GM18907 (cell line): ENCODE results near the gene SMNDC1.
"Not testable (repeated sequence)": the region's sequence is repeated elsewhere in the genome, so short reads cannot be mapped to it uniquely, and the experiment has no call there.

Experiments used
- ATAC-seq: cut with Tn5 transposase; IDR thresholded peaks from one replicate; pipeline ENCODE4 v1.9.1; 2021; ENCODE audit warnings: mild to moderate bottlenecking, moderate library complexity; ENCODE audit not compliant: unreplicated experiment

SMNDC1 gene

DNA sequence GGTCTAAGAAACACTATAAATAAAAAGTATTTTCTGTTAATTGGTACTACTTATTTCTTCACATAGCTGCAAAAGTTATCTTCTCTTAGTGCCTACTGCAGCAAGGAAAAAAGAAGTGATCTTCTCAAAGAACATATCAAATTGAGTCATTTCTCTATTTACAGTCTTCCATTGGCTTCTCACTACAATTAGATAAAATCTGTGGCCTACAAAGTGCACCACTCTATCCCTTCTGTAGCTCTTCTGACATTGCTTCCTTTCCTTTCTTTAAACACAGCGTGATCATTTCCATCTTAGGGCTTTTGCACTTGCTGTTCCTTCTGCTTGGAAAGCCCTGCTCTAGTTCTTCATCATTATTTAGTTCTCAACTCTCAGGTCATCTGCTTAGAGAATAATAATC is 52.6 kb downstream of the SMNDC1 start:
- no peak for ATAC-seq

DNA sequence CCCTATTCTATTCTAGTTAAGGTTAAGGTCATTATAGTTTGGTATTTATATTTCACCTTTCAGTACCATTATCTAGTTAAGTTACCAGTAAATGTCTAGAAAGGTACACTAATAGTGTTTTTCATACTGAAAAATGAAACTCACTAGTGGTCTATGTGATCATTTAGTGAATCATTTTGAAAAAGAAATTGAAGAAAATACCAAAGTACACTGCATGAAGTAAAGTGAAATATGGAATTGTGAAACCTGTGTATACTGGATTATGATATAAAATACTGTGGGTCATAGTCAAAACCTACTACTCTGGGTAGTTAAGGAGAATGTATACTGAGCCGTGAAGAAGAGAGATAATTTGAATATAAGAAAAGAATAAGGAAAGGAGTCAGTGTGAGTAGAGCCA is 53.3 kb downstream of the SMNDC1 start:
- ATAC-seq: peak; percentile 91

DNA sequence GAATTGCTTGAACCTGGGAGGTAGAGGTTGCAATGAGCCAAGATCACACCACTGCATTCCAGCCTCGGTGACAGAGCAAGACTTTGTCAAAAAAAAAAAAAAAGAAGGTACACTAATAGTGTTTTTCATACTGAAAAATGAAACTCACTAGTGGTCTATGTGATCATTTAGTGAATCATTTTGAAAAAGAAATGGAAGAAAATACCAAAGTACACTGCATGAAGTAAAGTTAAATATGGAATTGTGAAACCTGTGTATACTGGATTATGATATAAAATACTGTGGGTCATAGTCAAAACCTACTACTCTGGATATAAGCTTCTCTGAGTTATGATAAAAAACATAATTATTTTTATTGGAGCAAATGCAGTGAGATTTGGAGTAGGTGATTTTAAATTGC is 55.2 kb downstream of the SMNDC1 start:
- ATAC-seq: peak; percentile 68

DNA sequence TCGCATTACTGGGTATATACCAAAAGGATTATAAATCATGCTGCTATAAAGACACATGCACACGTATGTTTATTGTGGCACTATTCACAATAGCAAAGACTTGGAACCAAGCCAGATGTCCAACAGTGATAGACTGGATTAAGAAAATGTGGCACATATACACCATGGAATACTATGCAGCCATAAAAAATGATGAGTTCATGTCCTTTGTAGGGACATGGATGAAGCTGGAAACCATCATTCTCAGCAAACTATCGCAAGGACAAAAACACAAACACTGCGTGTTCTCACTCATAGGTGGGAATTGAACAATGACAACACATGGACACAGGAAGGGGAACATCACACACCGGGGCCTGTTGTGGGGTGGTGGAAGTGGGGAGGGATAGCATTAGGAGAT is 56.9 kb downstream of the SMNDC1 start:
- not testable (repeated sequence) for ATAC-seq

- ATAC-seq: no peak
These were observed 60.2 kb downstream of the SMNDC1 start for GRCh38 chr10:110244550-110244949.

DNA sequence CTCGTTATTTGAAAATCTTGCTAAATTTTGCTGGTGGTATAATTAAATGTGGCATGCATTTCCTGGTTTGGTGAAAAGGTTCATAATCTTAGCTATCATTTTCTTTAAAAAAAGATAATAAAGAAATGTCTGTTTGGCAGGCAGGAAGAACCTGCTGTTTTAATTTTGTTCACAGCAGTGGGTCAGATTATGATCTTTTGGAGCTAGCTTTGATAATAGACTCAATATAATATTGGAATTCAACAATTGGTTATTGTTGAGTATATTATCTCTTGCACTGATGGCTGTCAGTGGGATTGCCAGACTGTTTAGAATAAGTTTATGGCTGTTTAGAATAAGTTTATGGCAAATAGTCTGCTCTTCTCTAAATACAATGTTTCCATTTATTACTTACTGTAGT is 62.2 kb downstream of the SMNDC1 start:
- no peak for ATAC-seq

DNA sequence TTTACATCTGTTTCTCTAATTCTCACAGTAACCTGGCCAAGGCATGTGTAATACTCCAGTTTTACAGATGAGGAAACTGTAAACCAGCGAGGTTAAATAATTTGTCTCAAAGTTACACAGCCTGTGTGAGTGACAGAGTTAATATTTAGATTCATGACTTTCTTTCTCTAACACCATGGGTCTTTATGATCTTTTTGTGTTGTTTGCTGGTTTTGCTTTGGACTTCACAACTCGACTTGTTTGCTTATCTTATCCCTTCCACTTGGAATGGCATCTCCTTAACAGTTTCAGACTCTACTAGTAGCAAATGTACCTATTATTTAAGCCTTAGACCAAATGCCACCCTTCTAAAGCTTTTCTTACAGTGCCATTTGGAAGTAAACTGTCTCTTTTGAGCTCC is 62.9 kb downstream of the SMNDC1 start:
- peak; percentile 25 for ATAC-seq

DNA sequence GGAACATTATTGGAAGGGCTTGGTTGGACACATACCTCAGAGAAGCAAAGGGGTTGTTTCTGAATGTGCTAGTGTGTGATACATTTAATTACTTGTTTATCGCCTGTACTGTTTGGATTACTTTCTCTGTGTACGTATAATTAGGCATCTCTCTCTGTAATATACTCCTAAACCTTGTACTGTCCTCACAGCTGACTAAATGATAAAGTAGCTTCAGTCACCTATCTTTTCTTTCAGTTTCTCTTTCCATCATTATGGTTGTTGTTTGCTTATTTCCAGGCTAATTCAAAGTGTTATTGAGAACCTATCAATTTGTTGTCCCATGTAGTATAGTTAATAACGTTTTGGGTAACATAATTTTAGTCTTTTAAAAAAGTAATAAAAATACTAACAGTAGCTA is 63.3 kb downstream of the SMNDC1 start:
- ATAC-seq: peak; percentile 68
